GM12875 (cell line): ENCODE data around the gene CD7.
A peak's percentile ranks its signal among the peaks of the same experiment; 100 is the strongest.

Experiments
- H3K4me3 ChIP-seq: one replicate; pipeline ENCODE4 v1.5.1; 2011; ENCODE audit warnings: low read depth, low read length, control low read depth
- TF ChIP-seq, protein P1 (sequence below): IDR thresholded peaks from 2 replicates; pipeline ENCODE4 v1.5.1; 2011; ENCODE audit warnings: low read depth, mild to moderate bottlenecking, control low read depth, inconsistent platforms, low read length, moderate library complexity, borderline replicate concordance; ENCODE audit not compliant: insufficient read depth

Gene CD7

DNA sequence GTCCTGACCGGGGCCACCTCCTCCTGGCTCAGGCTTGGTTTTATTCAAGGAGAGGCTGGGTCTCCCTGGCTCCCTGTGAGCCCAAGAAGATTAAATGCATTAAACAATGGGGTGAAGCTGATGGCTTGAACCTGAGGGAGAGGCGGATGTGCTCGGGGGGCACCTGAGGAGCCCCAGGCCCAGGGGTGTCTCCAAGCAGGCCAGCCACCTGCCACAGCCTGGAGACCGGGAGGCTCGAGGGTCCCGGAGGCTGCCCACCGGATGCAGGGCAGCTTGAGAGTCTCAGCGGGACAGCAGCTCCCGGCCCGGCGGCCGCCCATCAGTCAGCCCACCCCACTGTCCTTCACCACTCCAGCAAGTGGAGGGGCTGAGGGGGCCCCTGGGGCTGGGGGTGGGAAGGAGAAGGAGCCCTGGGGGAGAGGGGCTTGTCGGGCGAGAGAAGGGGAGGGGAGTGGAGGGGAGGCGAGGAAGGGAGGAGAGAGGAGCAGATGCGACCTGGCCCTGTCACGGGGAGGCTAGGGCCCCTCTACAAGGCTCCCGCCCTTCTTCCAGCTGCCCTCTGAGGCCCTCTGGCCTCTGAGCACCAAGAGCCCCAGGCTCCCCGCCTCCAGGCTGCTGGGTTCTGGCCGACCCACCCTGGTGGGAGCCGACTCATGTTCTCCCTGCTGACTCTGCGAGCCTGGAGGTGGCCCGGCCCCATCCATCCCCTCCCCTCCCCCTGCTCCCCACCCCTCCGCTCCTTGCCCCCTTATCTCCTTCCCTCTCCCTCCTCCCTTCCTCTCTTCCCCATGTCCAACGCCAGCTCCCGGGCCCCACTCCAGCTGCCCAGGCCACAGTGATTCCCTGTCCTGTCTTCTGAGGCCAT is 13.2 kb downstream of the CD7 start:
- TF ChIP-seq, protein P1, sequence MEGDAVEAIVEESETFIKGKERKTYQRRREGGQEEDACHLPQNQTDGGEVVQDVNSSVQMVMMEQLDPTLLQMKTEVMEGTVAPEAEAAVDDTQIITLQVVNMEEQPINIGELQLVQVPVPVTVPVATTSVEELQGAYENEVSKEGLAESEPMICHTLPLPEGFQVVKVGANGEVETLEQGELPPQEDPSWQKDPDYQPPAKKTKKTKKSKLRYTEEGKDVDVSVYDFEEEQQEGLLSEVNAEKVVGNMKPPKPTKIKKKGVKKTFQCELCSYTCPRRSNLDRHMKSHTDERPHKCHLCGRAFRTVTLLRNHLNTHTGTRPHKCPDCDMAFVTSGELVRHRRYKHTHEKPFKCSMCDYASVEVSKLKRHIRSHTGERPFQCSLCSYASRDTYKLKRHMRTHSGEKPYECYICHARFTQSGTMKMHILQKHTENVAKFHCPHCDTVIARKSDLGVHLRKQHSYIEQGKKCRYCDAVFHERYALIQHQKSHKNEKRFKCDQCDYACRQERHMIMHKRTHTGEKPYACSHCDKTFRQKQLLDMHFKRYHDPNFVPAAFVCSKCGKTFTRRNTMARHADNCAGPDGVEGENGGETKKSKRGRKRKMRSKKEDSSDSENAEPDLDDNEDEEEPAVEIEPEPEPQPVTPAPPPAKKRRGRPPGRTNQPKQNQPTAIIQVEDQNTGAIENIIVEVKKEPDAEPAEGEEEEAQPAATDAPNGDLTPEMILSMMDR, result no peak
- no peak overlapping the region for H3K4me3 ChIP-seq

DNA sequence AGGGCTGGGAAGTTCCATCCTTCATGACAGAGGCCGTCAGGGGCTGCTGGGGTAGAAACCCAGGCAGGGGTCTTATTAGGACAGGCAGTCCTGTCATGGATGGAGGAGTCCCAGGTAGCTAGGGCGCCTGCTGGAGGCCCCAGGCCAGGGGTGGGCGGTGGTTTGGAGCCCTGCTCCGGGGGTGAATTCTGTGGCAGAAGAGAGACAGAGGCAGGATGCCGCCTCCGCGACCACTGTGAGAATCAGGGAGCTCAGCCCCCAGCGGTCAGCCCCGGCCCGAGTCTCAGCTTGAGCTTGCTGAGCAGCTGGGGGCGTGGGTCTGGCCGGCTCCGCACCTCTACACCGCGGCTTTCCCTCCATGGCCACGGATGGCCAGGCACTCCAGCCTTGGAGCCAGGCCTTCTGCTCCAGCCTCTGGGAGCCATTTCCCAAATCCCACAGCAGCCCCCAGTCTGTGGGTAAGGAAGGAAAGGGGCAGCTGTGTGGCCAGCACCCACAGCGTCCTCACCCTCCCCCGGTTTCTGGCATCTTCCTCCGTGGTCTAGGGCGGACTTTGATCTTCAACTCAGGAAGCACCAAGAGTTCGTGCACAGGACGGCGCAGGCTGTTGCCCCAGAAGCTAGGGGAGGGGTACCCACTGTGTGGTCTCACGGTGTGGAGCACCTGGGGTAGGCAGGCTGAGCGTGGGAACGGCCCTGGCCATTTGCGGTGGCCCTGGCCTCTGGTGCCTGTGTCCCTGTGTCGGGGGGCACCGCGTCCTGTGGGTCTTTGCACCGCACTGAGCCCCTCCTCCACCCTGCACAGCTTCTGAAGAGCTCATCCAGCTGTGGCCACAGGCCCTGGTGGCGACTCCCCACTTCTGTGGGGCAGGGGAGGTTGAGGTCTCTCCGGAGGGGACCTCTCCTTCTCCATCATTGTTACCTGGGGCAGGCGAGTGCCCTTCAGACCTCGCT is 14.1 kb downstream of the CD7 start:
- TF ChIP-seq, protein P1, result no peak
- no peak overlapping the region for H3K4me3 ChIP-seq

DNA sequence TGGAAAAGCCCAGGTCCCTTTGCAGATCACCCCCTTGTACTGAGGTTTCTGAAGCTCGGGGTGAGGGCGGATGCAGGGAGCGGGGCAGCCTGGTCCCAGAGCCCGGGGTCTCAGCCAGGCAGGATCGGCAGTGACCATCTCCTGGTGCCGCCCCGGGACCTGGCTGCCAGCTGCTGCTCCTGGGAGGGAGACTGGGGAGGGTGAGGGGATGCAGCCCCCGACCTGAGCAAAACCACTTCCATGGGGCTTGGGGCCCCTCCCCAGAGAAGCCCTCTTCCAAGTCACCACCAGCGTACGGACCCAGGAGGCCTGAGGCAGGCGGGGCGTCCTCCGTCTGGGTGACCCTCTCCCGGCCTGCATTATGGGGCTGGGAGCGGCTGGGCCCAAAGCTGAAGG is 14.8 kb downstream of the CD7 start:
- no peak overlapping the region for H3K4me3 ChIP-seq
- TF ChIP-seq, protein P1, result no peak

DNA sequence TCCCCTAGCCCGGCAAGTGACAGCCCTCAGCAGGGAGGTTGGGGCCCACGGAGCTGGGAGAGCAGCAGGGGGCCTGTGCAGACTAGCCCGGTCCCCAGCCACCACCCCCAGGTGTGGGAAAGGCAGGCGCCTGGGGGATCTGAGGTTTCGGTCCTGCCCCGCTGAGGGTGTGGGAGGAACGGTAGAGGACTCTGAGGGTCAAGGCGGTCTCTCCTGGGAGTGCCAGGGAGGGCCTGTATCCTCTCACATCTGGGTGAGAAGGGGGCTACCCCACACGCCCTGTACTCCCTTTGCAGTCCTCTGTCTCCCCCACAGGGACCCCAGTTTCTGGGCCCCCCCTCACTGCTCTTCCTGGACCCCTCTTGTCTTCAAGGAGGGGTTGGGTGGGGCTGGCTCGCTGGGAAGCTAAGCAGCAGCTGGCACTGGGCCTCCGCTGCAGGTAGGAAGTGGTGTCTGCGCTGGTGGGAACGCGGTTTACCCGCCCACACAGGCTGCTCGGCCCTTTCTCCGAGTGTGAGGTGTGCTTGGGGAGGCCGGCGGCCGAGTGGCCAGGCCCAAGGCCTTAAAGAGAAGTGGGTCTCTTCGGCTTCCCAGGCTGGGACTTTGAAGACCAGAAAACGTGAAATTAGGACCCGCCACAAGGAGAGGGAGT is 15.4 kb downstream of the CD7 start:
- H3K4me3 ChIP-seq, result no peak overlapping the region

DNA sequence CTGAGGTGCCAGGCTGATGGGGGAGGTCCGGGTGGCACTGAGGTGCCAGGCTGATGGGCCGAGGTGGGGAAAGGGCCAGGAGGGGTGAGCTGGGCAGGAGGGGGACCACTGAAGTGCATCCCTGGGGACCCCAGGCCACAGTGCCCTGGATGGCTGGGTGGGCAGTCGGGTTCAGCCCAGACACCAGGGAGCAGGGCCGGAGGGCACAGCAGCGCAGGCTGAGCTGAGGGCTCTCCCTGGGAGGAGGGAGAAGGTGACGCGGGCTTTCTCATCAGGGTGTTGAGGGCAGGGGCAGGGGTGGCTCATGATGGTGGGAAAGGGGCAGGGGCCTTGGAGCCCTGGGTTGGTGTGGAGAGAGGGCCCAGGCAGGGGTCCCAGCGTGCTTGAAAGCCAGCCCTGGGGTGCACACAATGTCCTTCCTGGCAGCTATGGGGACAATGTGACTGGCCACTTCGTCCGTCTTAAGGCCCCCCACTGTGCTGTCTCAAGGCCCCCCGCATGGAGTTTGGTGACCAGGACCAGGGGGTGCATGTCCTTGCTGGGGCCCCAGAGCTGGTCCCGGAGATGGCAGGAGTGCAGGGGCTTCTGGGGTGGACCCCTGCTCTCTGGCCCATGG is 16.0 kb downstream of the CD7 start:
- TF ChIP-seq, protein P1, result no peak

More for the DNA sequence above, 15.4 kb downstream of the CD7 start:
- TF ChIP-seq, protein P1, result no peak

DNA sequence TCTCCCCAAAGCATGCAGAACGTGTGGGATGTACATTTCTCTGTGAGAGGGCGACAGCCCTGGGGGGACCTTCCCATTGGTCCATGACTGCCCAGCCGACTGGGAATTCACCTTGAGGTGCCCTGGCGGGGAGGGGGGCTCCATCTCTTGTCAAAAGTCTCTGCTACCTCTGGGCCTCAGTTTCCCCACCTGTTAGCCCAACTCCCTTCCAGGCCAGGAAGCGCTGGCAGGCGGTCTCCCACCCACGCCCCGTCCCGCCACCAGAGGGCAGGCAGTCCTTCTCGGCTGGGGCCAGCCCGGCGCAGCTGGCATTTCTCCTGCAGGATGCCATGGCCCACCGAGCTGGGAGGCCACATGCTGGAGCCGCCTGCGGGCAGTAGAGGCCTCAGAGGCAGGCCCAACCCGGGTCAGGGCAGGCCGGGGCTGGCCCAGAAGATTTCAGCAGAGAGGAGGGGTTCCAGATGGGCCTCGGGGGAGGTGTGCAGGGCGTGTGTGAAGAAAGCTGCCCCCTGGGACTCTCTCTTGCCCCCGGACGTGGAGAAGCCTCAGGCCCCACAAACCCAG is 16.6 kb downstream of the CD7 start:
- H3K4me3 ChIP-seq, result no peak overlapping the region
- TF ChIP-seq, protein P1, result peak; percentile 80

More for the DNA sequence above, 16.0 kb downstream of the CD7 start:
- H3K4me3 ChIP-seq, result no peak overlapping the region
